ENCODE measurements around the gene OR52J3. TPM values are rescaled to one million over a fixed set of nuclear protein-coding genes. Genes with fewer than 3 reads are reported as not detected.

The OR52J3 gene
- total RNA-seq, 1 experiment from 2014 or later: not detected

DNA sequence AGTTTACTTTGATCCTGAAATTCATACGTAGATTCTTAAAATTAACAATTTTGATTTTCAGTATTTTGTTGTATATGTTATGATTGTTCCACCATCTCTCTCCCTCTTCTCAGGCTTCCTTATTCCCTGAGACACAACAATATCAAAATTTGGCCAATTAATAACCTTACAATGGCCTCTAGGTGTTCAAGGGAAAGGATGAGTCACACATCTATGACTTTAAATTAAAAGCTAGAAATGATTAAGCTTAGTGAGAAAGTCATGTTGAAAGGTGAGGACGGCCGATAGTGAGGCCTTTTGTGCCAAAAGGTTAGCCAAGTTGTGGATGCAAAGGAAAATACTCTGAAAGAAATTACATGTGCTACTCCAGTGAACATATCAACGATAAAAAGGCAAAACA, 5.5 kb upstream of the OR52J3 start:
- BruUV-seq (replicated peaks): no TSS peak
- H3K27ac ChIP-seq (ENCODE audit: low read depth, low read length, poor library complexity, severe bottlenecking): no peak overlapping the region
- TF ChIP-seq EZH2 (IDR thresholded peaks at IDR 0.05; ENCODE audit: borderline replicate concordance, low read depth, low read length, poor library complexity, severe bottlenecking): no peak
- TF ChIP-seq, protein P1, sequence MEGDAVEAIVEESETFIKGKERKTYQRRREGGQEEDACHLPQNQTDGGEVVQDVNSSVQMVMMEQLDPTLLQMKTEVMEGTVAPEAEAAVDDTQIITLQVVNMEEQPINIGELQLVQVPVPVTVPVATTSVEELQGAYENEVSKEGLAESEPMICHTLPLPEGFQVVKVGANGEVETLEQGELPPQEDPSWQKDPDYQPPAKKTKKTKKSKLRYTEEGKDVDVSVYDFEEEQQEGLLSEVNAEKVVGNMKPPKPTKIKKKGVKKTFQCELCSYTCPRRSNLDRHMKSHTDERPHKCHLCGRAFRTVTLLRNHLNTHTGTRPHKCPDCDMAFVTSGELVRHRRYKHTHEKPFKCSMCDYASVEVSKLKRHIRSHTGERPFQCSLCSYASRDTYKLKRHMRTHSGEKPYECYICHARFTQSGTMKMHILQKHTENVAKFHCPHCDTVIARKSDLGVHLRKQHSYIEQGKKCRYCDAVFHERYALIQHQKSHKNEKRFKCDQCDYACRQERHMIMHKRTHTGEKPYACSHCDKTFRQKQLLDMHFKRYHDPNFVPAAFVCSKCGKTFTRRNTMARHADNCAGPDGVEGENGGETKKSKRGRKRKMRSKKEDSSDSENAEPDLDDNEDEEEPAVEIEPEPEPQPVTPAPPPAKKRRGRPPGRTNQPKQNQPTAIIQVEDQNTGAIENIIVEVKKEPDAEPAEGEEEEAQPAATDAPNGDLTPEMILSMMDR (conservative IDR thresholded peaks at IDR 0.05; ENCODE audit: low read depth, low read length): no peak
- H3K4me1 ChIP-seq (ENCODE audit: insufficient read depth, low read length, poor library complexity, severe bottlenecking): no peaks in the 10 kb centered on the region
- H3K27me3 ChIP-seq (replicated peaks; ENCODE audit: insufficient read depth, low read depth, low read length, poor library complexity): no peaks in the 10 kb centered on the region
- intact Hi-C loops (cut with micrococcal nuclease; ENCODE audit: unreplicated experiment): no loop called here
- ChIA-PET POLR2A (ENCODE audit: low non-redundant PET) (no interaction called here), CTCF (no interaction called here)
- H3K9me3 ChIP-seq (ENCODE audit: low read depth, low read length, poor library complexity, severe bottlenecking): no peaks in the 10 kb centered on the region
- no peak overlapping the region for H3K4me3 ChIP-seq (ENCODE audit: low read depth, low read length, poor library complexity, severe bottlenecking)
- DNase-seq (ENCODE audit: low spot score): no peak
- H3K36me3 ChIP-seq (ENCODE audit: insufficient read depth, low read length, poor library complexity, severe bottlenecking): no peaks in the 10 kb centered on the region

DNA sequence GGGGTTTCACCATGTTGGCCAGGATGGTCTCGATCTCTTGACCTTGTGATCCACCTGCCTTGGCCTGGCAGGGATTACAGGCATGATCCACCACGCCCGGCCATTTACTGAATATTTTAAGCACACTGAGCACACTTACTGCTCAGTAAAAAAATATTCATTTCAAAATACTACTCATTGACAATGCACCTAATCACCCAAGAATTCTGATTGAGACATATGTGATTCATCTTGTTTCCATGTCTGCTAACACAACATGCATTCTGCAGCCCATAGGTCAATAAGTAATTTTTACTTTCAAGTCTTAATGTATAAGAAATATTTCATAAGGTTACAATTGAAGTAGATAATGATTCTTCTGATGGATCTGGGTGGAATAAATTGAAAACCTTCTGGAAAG, 4.2 kb upstream of the OR52J3 start:
- DNase-seq (ENCODE audit: low spot score): no peak
- H3K36me3 ChIP-seq (ENCODE audit: insufficient read depth, low read length, poor library complexity, severe bottlenecking): no peaks in the 10 kb centered on the region
- H3K9me3 ChIP-seq (ENCODE audit: low read depth, low read length, poor library complexity, severe bottlenecking): no peaks in the 10 kb centered on the region
- ChIA-PET POLR2A (ENCODE audit: low non-redundant PET) (no interaction called here), CTCF (no interaction called here)
- H3K4me3 ChIP-seq (ENCODE audit: low read depth, low read length, poor library complexity, severe bottlenecking): no peak overlapping the region
- H3K4me1 ChIP-seq (ENCODE audit: insufficient read depth, low read length, poor library complexity, severe bottlenecking): no peaks in the 10 kb centered on the region
- no peak overlapping the region for H3K27ac ChIP-seq (ENCODE audit: low read depth, low read length, poor library complexity, severe bottlenecking)
- TF ChIP-seq, protein P1 (conservative IDR thresholded peaks at IDR 0.05; ENCODE audit: low read depth, low read length): no peak
- BruUV-seq (replicated peaks): no TSS peak
- intact Hi-C loops (cut with micrococcal nuclease; ENCODE audit: unreplicated experiment): no loop called here
- no peaks in the 10 kb centered on the region for H3K27me3 ChIP-seq (replicated peaks; ENCODE audit: insufficient read depth, low read depth, low read length, poor library complexity)

DNA sequence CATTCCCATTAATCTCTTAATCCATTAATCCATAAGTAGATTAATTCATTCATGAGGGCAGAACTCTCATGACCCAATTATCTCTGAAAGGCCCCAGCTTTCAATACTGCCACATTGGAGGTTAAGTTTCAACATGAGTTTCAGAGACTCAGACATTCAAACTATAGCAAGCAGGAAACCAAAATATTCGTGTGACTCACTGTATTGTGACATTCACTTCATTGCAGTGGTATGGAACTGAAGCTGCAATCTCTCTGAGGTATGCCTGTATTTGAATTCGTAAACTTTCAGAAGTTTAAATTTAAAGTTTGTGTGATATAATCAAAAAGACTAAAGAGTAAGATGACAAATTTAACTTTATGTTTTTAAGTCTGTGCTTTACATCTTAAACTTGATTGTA, 2.9 kb upstream of the OR52J3 start:
- ChIA-PET CTCF (no interaction called here), POLR2A (ENCODE audit: low non-redundant PET) (no interaction called here)
- no peak overlapping the region for H3K4me3 ChIP-seq (ENCODE audit: low read depth, low read length, poor library complexity, severe bottlenecking)
- DNase-seq (ENCODE audit: low spot score): no peak
- H3K27ac ChIP-seq (ENCODE audit: low read depth, low read length, poor library complexity, severe bottlenecking): no peak overlapping the region
- TF ChIP-seq, protein P1 (conservative IDR thresholded peaks at IDR 0.05; ENCODE audit: low read depth, low read length): no peak
- H3K9me3 ChIP-seq (ENCODE audit: low read depth, low read length, poor library complexity, severe bottlenecking): no peaks in the 10 kb centered on the region
- no TSS peak for BruUV-seq (replicated peaks)
- no peaks in the 10 kb centered on the region for H3K27me3 ChIP-seq (replicated peaks; ENCODE audit: insufficient read depth, low read depth, low read length, poor library complexity)
- no peaks in the 10 kb centered on the region for H3K36me3 ChIP-seq (ENCODE audit: insufficient read depth, low read length, poor library complexity, severe bottlenecking)
- no peaks in the 10 kb centered on the region for H3K4me1 ChIP-seq (ENCODE audit: insufficient read depth, low read length, poor library complexity, severe bottlenecking)
- intact Hi-C loops (cut with micrococcal nuclease; ENCODE audit: unreplicated experiment): no loop called here
